OCI-LY7 (cell line): ENCODE data around the gene ZNF280D.

ENCODE experiments used
- CTCF ChIP-seq: fragments of 200-600 bp; sonication (generic); conservative IDR thresholded peaks from 2 replicates; pipeline ENCODE4 v1.5.1; 2014; ENCODE audit warnings: mild to moderate bottlenecking, antibody characterized with exemption, low read length, moderate library complexity, mixed read lengths
- EZH2phosphoT487 ChIP-seq: fragments of 200-600 bp; sonication (generic); IDR thresholded peaks from 2 replicates; pipeline ENCODE4 v1.6.1; 2018; ENCODE audit warnings: low read depth, borderline replicate concordance, mild to moderate bottlenecking, mixed run types, antibody characterized with exemption, low read length, moderate library complexity, mixed read lengths

- TF ChIP-seq EZH2phosphoT487 (no peak), CTCF (peak; percentile 70)
These were observed 6.8 kb upstream of the ZNF280D start for GRCh38 chr15:56739964-56740640.
